Colonic mucosa (tissue), 4 donors: Measurements from ENCODE around the gene GNPTG. TPM values are rescaled to one million over a fixed set of nuclear protein-coding genes. Genes with fewer than 3 reads are reported as not detected.
A peak's percentile ranks its signal among the peaks of the same experiment; 100 is the strongest.

ENCODE experiments used
- DNase-seq: peaks from one replicate; pipeline ENCODE4 v3.0.0-alpha.2; 2020
- H3K27ac ChIP-seq: fragments of 200-600 bp; one replicate; pipeline ENCODE4 v1.8.0; 2021
- H3K27me3 ChIP-seq: fragments of 200-600 bp; one replicate; pipeline ENCODE4 v1.8.0; 2021
- H3K36me3 ChIP-seq: fragments of 200-600 bp; one replicate; pipeline ENCODE4 v1.8.0; 2021
- H3K4me1 ChIP-seq: fragments of 200-600 bp; one replicate; pipeline ENCODE4 v1.8.0; 2021; ENCODE audit warnings: mild to moderate bottlenecking
- H3K4me3 ChIP-seq: fragments of 200-600 bp; one replicate; pipeline ENCODE4 v1.8.0; 2021
- H3K9ac ChIP-seq, 2 donors: one replicate each; pipeline ENCODE4 v1.7.0; 2013; ENCODE audit warnings: control low read depth in 2 of 2, low read depth in 2 of 2, low read length in 2 of 2
- H3K9me3 ChIP-seq: fragments of 200-600 bp; one replicate; pipeline ENCODE4 v1.8.0; 2021
- CTCF ChIP-seq: fragments of 200-600 bp; IDR thresholded peaks from one replicate; pipeline ENCODE4 v1.8.0; 2022; ENCODE audit warnings: antibody characterized with exemption, mild to moderate bottlenecking
- intact Hi-C: fragments of 100-400 bp; cut with DNase I; formaldehyde crosslinking; loops from one replicate; pipeline ENCODE4 v1.14.1; 2022
- total RNA-seq, 2 donors: library from RNA; stranded (reverse); fragmentation: NEBNext Ultra II Directional in 1 of 2; extraction: Animal tissue kit (Norgen Biotek cat#: 25700) in 1 of 2; gene quantifications; one replicate each; pipeline ENCODE4 v1.2.1, GENCODE V29; 2021
- donor health status: healthy.
- donor health status: DM: no; HTN: no; CAD: no.
- donor health status: DM: no; HTN: no; CAD: no.

GNPTG gene
- total RNA-seq, result 10 to 100 TPM; 48.2 to 59.1 TPM

- Histone ChIP-seq H3K4me1 (peaks cover 4% of the 10 kb centered on the region), H3K36me3 (no peaks in the 10 kb centered on the region), H3K27me3 (no peaks in the 10 kb centered on the region), H3K9me3 (no peaks in the 10 kb centered on the region), H3K9ac (peak within 1 kb of the TSS; percentile 90 to 91), H3K4me3 (peak within 1 kb of the TSS; percentile 99), H3K27ac (peak within 1 kb of the TSS; percentile 53)
- peak; percentile 84 for DNase-seq
- no peak for TF ChIP-seq CTCF
- intact Hi-C loops, result no loop called here
Measured at GRCh38 chr16:1351582-1352362, at the start of gene GNPTG, which contains the start of gene TSR3. Gene GNPTG, plus strand, starts transcription at chr16:1351931. Its CDS starts 35 bp downstream, at chr16:1351966. Gene TSR3, minus strand, starts transcription at chr16:1351878. Its CDS starts 74 bp downstream, at chr16:1351804.

- H3K9me3 ChIP-seq, result no peaks in the 10 kb centered on the region
- H3K36me3 ChIP-seq, result no peaks in the 10 kb centered on the region
- no peak overlapping the region for H3K4me3 ChIP-seq
- peaks cover 6% of the 10 kb centered on the region for H3K4me1 ChIP-seq
- H3K27ac ChIP-seq, result no peak overlapping the region
- H3K27me3 ChIP-seq, result no peaks in the 10 kb centered on the region
- intact Hi-C loops, result no loop called here
- H3K9ac ChIP-seq, result no peak overlapping the region
- DNase-seq, result no peak
- TF ChIP-seq CTCF, result no peak
Measured at GRCh38 chr16:1305823-1306222, 45.9 kb upstream of the GNPTG start.

GRCh38 chr16:1306334-1306733, 45.4 kb upstream of the GNPTG start:
- intact Hi-C loops, result no loop called here
- no peak overlapping the region for H3K27ac ChIP-seq

GRCh38 chr16:1308036-1308976, 43.4 kb upstream of the GNPTG start:
- DNase-seq, result no peak
- Histone ChIP-seq H3K4me3 (peak overlapping the region; percentile 79), H3K36me3 (no peaks in the 10 kb centered on the region), H3K9ac (peak overlapping the region in 1 of 2 donors; percentile 56), H3K27me3 (no peaks in the 10 kb centered on the region), H3K9me3 (no peaks in the 10 kb centered on the region), H3K4me1 (peaks cover 11% of the 10 kb centered on the region), H3K27ac (peak overlapping the region; percentile 94)
- intact Hi-C loops, result no loop called here
- no peak for TF ChIP-seq CTCF

More at GRCh38 chr16:1306334-1306733, 45.4 kb upstream of the GNPTG start:
- no peak for DNase-seq
- no peak overlapping the region for H3K9ac ChIP-seq
- no peaks in the 10 kb centered on the region for H3K36me3 ChIP-seq
- no peak overlapping the region for H3K4me3 ChIP-seq
- H3K4me1 ChIP-seq, result peaks cover 7% of the 10 kb centered on the region
- H3K27me3 ChIP-seq, result no peaks in the 10 kb centered on the region
- no peak for TF ChIP-seq CTCF
- H3K9me3 ChIP-seq, result no peaks in the 10 kb centered on the region
